ENCODE measurements around the gene CMTM5.
A peak's percentile ranks its signal among the peaks of the same experiment; 100 is the strongest.

Gene CMTM5

DNA sequence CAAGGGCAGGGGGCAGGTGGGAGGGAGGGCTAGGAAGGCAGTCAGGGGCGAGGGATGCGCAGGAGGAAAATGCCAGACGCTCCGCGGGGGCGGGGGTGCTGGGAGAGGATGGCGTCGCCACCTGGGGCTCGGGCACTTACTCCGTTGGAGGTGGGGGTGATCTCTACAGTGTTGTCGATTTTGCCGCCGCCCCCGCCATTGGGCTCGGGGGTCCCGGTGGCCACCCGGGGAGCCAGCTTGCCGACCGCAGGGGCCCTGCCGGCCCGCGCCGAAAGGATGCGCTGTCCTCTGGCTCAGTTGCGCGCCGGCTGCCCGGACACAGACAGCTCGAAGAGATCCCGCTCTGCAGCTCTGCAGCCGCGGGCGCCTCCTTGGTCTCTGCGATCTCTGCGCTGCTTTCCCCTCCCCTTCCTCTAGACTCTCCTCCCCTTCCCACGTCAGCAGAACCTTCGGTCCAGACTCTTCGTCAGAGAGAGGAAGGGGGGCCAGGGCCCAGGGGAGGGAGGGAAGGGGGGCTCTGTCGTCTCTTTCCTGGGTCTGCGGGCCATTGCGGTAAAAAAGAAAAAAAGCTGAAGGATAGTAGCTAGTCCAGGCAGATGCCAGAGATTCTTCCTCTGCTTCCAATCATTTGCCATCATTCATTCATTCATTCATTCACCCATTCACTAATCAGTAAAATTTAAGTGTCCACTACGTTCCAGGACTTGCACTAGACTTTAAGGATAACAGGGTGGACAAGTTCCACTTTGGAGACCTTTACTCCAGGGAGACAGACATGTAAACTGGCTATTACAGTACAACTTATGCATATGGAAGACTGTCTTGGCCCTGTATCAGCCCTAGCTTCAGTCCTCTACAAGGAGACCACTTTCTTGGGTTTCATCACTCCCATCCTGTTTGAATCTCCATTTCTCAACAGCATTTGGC lies 24.1 kb upstream of the CMTM5 start, which contains the start of gene SLC22A17:
TSS of gene SLC22A17 (minus strand) at position 382 of the 927 bp plus-strand sequence.
- TF ChIP-seq, protein P1, sequence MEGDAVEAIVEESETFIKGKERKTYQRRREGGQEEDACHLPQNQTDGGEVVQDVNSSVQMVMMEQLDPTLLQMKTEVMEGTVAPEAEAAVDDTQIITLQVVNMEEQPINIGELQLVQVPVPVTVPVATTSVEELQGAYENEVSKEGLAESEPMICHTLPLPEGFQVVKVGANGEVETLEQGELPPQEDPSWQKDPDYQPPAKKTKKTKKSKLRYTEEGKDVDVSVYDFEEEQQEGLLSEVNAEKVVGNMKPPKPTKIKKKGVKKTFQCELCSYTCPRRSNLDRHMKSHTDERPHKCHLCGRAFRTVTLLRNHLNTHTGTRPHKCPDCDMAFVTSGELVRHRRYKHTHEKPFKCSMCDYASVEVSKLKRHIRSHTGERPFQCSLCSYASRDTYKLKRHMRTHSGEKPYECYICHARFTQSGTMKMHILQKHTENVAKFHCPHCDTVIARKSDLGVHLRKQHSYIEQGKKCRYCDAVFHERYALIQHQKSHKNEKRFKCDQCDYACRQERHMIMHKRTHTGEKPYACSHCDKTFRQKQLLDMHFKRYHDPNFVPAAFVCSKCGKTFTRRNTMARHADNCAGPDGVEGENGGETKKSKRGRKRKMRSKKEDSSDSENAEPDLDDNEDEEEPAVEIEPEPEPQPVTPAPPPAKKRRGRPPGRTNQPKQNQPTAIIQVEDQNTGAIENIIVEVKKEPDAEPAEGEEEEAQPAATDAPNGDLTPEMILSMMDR (IDR thresholded peaks at IDR 0.05; ENCODE audit: low read depth, low read length, missing control alignments): no peak
- DNase-seq (ENCODE audit: extremely low read depth, low read depth): no peak
- peak within 1 kb of the TSS; percentile 49 for H3K4me3 ChIP-seq (replicated peaks; ENCODE audit: low read depth, low read length)

DNA sequence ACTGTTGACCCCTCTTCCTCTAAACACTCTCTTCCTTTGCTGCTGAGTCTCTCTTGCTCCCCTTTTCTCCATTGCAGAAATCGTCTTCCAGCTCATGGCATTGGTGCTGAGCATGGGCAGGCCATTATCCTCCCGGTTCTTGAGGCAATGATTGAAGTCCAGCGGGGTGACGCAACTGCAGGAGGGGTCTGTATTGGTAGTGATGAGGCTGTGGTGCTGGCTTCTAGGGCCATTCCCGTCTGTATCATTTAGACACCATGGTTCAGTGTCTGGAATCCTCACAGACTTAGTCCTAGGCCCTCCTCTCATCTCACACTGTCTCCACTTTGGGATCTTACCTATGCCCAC lies 23.4 kb upstream of the CMTM5 start:
- TF ChIP-seq, protein P1 (IDR thresholded peaks at IDR 0.05; ENCODE audit: low read depth, low read length, missing control alignments): no peak
- no peak overlapping the region for H3K4me3 ChIP-seq (replicated peaks; ENCODE audit: low read depth, low read length)
- DNase-seq (ENCODE audit: extremely low read depth, low read depth): no peak

DNA sequence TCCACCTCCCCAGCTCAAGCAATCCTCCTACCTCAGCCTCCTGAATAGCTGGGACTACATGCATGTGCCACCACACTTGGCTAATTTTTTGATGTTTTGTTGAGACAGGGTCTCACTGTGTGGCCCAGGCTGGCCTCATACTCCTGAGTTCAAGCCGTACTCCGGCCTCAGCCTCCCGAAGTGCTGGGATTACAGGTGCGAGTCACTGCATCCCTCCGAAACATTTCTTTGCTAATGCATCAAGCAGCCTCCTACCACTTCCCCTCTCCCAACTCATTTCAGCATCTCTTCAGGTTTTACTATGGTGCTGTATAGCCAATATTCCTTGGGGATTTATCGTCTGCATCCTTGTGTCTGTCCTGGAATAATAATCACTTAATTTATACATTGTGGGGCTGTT lies 21.9 kb upstream of the CMTM5 start:
- no peak for DNase-seq (ENCODE audit: extremely low read depth, low read depth)
- no peak overlapping the region for H3K4me3 ChIP-seq (replicated peaks; ENCODE audit: low read depth, low read length)
- TF ChIP-seq, protein P1 (IDR thresholded peaks at IDR 0.05; ENCODE audit: low read depth, low read length, missing control alignments): no peak

DNA sequence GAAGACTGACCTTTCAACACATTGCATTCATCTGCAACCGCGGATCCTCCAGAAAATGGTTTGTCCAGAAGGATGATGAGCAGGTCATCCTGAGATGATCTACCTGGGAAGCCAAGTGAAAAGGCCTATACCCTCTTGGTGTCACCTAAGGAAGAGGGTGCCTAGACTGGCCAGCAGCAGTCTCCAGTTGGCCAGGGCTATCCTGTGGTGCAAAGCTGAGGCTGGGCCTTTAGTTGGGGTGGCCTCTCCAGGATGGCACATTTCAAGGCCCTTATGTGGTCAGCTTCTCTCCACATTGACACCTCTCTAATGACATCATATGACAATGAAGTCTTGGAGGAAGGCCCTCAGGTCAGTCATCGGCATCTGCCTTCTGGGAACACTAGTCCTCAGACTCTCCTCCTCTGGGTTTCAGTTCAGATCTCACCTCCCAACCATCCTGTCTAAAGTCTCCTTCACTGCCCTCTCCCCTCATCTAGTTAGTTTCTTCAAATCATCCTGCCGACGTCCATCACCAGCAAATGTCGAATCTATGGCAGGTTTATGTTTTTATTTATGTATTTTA lies 20.9 kb upstream of the CMTM5 start:
- H3K4me3 ChIP-seq (replicated peaks; ENCODE audit: low read depth, low read length): no peak overlapping the region
- no peak for DNase-seq (ENCODE audit: extremely low read depth, low read depth)
- TF ChIP-seq, protein P1 (IDR thresholded peaks at IDR 0.05; ENCODE audit: low read depth, low read length, missing control alignments): no peak

DNA sequence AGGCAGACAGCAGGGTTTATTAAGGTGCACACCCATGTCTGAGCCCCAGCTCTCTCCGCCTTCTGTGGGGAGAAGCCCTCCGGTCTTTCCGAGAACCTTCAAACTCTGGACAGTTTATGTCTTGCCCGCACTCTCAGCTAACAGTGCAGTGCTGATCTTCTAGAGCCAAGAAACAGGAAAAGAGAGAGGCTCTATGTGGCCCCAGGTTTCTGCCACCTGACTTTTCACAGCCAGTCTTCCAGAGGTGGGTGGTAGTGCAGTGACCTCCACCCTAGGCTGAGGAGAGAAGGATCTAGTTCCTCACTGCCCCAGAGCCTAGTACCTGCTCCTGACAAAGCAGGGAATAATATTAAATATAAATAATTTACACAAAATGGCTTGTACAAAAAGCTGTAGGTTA lies 20.2 kb upstream of the CMTM5 start:
- no peak for DNase-seq (ENCODE audit: extremely low read depth, low read depth)
- TF ChIP-seq, protein P1 (IDR thresholded peaks at IDR 0.05; ENCODE audit: low read depth, low read length, missing control alignments): no peak
- H3K4me3 ChIP-seq (replicated peaks; ENCODE audit: low read depth, low read length): no peak overlapping the region

GRCh38 chr14:23357261-23357660 lies 19.6 kb upstream of the CMTM5 start:
- TF ChIP-seq, protein P1 (IDR thresholded peaks at IDR 0.05; ENCODE audit: low read depth, low read length, missing control alignments): no peak
- H3K4me3 ChIP-seq (replicated peaks; ENCODE audit: low read depth, low read length): no peak overlapping the region
- no peak for DNase-seq (ENCODE audit: extremely low read depth, low read depth)

All from HFF-Myc (cell line).